ENCODE results near the gene GAS7.
"Not testable (repeated sequence)": the region's sequence is repeated elsewhere in the genome, so short reads cannot be mapped to it uniquely, and the experiment has no call there.

Gene GAS7

GRCh38 chr17:10069301-10069700, 129.1 kb downstream of the GAS7 start:
- DNase-seq = no peak

- DNase-seq = no peak
Observed at GRCh38 chr17:10067446-10068143, 130.8 kb downstream of the GAS7 start.

DNA sequence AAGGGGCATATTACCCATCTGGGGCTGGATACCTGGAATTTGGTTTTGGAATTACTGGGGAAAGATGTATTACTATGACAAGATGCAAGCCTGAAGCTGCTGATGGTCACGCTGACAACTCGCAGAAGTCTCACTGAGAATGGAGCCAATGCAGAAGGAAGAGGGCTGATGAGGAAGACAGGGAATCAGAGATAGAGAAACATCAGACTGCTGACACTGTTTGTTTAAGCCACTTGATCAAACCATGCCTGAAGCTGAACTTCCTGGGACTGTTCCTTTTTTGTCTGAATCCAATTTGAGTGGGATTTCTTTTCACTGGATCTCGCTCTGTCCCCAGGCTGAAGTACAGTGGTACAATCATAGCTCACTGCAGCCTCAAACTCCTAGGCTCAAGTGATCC, 133.9 kb downstream of the GAS7 start:
- no peak for DNase-seq

DNA sequence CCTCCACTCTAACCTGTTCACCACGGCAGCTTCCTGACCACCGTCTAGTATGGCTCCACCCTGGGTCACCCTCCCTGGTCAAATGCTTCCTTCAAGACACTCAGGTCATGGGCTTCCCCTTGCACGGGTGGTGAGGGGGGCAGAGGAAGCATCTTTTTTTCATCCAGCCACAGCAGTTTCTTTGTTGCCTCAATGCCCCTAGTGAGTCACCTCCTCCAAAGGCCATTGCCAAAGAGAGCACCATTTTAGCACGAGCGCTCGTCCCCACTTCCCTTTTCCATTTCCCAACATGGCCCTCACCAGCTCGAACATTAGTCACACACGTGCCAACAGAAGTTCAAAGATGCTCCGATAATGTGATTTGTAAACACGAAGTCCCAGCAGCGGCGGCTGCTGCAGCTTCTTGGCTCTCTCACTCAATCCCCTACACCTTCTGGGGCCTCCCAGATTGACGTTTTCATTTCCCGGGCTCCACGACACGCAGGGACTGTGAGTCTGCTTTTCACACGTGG, 134.6 kb downstream of the GAS7 start:
- DNase-seq = no peak

DNA sequence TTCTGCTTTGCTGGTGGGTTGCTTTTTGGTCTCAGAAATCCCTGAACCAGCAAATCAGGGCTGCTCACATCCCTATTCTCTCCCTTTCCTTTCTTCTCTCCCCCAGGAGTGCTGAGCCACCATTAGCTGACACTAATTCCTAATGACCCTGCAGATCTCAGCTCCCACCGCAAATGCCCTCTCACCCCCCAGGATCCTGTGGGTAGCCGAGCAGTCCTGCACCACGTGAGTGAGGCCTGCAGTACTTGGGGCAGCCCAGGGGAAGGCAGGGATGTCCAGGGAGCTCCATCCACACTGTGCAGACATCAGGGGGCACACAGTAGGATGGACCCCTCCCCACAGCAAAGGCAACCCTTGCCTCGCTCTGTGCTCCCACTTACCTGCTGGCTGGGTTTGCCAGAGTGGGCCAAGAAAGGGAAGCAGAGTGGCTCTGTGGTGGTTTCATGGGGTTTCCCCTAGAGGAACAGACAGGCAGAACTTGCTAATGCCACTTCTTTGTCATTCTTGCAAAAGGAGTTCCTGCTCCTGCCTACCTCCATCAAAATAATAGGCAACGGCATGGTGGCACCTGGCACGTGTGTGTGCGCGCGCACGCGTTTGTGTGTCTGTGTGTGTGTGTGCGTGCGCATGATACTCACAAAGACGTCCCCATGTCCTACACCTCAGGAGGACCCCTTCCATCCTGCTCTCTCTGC, 135.6 kb downstream of the GAS7 start:
- no peak for DNase-seq

- no peak for DNase-seq
Observed at GRCh38 chr17:10061111-10061845, 137.1 kb downstream of the GAS7 start.

DNA sequence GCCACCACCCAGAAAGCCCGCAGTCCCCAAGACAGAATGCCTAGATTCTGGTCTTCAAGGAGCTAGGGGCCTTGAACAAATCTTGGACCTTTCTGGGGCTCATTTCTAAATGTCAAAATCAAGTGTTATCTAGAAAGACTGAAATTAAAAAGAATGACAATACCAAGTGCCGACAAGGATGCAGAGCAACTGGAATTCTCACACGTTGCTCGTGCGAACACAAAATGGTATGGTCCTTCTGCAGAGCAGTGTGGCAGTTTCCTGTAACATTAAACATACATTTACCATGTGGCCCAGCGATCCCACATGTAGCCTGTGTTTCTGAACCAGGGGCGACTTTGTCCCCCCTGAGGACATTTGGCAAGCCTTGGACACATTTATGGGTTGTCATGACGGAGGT, 137.9 kb downstream of the GAS7 start:
- no peak for DNase-seq

- peak; percentile 5 for DNase-seq
Observed at GRCh38 chr17:10059684-10060211, 138.7 kb downstream of the GAS7 start.

DNA sequence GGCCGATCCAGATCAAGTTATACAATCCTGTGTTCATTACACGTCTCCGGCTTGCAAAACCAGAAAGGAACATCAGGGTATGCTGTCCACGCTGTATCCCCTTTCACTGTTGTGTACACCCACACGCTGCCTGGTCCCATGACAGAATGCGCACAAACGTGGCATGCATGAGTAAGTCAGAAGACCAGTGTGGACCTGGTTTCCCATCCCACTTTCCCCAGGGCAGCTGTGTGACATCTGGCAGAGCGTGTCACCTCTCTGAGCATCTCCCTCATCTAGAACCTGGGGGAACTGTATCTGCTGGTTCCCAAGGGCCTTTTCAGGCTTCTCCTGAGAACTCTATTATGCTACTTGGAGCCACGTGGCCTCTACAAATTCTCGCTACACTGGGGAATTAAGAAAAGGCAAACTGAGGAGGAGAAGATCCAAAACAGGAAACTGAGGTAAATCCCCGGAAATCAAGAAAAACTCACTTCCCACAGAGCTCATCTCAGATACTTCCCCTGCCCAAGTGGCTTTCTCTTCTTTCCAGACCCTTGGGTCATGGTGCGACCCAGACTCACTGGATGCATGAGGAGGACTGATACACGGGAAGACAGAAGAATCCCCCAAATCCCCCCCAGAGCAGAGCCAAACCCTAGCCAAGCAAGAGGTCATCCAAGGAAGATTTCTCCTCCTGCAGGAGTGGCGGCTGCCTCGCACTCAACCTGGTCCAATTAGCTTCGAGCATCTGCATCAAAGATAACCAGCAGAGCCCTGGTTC, 139.3 kb downstream of the GAS7 start:
- no peak for DNase-seq

DNA sequence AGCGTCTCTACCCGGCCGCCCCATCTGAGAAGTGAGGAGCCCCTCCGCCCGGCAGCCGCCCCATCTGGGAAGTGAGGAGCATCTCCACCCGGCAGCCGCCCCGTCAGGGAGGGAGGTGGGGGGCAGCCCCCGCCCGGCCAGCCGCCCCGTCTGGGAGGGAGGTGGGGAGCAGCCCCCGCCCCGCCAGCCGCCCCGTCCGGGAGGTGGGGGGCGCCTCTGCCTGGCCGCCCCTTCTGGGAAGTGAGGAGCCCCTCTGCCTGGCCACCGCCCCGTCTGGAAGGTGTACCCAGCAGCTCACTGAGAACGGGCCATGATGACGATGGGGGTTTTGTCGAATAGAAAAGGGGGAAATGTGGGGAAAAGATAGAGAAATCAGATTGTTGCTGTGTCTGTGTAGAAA, 140.9 kb downstream of the GAS7 start:
- not testable (repeated sequence) for DNase-seq

- DNase-seq = no peak
Observed at GRCh38 chr17:10055262-10055975, 143.0 kb downstream of the GAS7 start.

DNA sequence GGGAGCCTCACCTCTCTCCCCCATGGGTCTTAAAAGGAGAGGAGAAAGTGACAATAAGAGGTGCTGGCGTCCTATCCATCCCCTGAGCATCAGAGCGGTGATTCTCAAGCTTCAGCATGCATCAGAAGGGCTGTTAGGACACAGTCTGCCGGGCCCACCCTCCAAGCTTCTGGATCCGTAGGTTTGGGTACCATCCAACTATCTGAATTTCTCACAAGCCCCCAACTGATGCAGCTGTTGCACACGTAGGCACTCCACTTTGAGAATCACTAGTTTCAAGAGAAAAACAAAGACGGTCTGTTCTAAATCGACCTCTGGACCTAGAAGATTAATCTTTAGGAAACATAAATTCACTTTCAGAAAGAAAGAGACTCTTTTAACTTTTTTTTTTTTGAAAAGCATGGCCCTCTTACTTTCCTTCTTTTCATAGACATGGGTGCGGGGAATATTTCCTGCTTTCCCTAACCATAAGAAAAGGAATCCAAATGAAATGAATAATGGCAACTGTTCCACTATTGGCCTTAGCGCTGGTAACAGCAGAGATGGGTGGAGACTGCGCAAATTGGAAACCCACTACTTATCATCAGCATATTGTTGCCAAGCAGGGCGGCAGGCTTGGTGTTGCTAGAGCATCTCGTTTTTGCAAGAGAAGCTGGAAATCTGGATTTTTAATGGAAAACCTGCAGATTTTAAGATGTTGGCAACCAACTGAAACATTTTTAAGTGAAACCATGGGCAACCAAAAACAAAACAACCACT, 144.4 kb downstream of the GAS7 start:
- no peak for DNase-seq

- no peak for DNase-seq
Observed at GRCh38 chr17:10052106-10052813, 146.1 kb downstream of the GAS7 start.

DNA sequence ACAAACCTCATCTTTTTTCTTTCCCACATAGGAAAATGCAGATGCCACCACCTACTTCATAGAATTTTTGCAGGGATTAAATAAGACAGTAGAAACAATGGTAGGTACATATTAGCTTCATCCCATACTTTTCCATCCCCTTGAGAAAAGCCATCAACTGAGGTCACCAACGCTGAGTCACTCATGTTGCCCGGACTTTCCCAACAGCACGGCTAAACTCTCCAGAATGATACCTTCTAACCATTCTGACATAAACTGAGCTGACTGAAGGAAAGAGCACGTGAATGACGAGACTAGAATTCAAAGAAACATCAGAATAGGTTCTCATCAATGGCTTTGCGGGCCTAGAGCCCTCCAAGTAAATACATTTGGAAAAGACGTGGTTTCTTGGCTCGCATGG, 147.3 kb downstream of the GAS7 start:
- DNase-seq = no peak

DNA sequence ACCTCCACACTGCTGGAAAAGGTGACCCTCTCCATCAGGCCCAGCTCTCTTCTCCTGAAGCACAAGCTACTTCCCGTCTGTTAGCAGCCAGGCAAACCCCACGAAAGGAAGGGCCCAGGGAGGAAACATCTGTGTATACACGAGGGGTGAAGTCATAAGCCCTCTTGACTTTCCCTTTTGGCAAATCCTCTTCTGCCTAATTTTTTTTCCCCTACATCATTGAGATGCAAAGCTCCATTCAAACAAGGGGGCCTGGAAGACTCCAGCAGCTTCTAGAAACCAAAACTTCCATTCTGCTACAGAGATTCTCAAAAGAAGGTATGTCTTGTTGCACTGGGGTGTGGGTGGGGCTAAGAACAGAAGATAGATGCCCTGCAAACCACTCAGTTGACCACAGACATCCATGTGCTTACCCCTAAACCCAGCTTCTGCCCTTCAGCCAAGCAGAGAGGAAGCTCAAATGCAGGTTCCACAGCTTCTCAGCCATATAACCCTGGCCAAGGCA, 147.8 kb downstream of the GAS7 start:
- DNase-seq = no peak

DNA sequence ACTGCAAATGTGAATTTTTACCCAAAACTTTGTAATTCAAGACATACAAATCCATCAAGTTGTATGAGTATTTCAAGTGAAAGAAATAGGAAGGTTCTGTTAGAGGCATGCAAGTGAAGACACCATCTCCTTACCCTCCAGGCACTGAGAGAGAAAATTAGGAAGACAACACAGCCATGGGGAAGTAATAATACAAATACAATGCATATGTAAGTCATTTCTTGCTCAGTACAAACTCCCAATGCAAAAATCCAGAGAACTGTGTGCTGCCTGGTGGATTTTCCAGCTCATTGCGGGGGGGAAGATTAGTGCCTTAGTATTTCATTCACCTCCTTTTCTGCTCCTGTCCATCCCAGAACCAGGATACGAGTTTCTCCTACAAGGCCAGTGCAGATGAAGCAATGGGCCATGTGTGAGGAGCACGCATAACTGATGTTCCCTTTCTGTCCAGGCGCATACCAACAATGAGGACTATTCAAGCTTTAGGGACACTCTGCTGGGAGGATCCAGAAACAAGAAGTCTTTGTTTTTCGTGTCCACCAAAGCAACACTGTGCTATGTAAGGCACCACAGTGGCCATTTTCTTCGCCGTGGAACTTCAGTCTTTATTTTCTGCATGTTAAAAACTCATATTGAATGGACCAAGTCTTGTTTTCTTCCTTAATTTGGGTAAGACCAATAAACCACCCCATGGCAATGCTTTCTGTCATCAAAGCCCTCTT, 149.6 kb downstream of the GAS7 start:
- no peak for DNase-seq

DNA sequence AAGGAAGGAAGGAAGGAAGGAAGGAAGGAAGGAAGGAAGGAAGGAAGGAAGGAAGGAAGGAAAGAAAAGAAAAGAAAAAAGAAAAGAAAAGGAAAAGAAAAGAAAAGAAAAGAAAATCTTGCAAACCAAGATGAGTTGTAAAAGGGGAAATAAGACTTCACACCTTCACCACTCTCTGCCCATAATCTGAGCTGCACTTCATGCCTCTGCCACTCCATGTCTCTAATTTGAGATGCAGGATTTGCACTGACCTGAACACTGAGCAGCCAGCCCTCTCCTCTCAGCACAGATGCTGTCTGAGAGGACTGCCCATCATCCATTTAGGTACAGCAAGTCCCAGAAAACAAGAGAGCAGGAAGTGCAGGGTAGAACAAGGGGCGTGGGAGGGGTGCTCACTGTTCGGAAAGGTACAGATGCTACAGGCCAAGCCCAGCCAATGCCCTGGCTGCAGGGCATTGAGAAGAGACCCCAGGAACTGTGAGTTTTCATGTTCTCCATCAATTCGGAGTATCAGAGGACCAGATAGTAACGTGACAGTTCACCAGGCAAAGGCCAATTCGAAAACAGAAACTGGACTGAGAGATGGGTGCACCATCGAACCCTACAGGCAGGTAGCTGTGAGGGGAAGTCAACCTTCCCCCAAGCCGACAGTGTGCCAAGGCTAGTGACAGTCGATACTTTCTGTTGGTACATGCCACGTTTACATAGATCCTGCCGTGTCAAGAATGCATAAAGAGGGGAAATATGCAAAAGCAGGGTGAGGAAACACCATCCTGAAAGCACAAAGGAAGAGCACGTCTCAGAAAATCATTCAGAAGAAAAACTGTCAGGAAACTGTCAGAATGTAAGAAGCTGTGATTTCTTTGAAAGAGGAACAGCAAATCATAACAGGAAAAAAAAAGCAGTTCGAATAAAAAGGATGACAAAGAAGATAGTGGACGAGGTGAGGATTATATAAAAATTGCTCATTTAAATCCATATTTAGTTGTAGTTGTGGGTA, 151.3 kb downstream of the GAS7 start:
- DNase-seq = no peak

Measured in activated CD4-positive, alpha-beta T cell treated with anti-CD3 and anti-CD28 coated beads, Interleukin-2, Interleukin-6, amounts not matched to agents 100 ng/mL and 50 ng/mL, durations not matched to agents 16 hours and 8 hours (primary cell).